Middle frontal gyrus (tissue), 1 donor: Measurements from ENCODE around the gene SCN11A.

Experiments
- DNase-seq: peaks from one replicate; pipeline ENCODE4 v3.0.0-alpha.2; 2015; ENCODE audit warnings: low spot score; ENCODE audit errors: extremely low spot score

Gene SCN11A

DNA sequence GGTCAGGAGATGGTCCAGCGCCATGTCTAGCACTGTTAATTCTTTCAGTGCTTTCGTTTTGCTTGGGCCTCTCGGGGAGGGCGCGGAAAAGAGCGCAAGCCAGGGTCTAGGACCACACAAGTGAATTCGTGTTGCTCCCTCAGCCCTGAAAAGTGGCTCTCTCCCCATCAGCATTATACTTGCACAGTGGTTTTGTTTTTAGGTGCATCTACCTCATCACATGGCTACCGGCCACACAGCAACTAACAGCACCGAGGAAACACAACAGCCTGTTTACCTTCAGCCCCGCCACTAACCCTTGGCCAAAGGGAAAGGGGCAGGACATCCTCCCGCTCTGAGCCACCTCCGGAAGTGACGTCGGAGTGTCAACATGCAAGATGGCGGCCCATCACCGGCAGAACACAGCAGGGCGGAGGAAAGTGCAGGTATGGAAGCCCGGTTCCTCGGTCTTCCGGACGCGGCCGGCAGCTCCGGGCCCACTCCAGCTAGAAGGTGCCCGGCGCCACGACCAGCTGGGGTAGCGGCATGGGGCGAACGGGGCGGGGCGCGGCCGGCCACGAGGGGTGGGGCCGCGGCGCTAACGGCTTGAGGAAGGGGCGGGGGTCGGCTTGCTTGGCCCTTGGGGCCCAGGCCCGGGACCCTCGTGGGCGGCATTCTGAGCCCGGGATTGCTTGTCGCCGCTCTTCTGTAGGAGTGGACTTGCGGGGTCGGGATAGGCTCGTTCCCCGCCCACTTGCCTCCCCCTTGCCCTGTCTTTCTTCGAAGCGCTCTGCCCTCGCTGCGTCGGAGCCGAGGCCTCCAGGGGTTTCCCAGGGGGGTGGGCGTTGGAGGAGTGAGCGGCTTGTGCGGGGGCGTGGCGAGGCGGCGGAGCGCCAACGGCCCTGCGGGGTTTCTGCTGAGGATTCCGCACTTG is at the start of gene SCN11A, which contains the start of gene WDR48:
SCN11A (minus strand) TSS at position 296 of the 913 bp plus-strand sequence. CDS start 101,582 bp downstream, outside the sequence.
WDR48 (plus strand) TSS at position 368 of the 913 bp plus-strand sequence; CDS start at position 378, 10 bp downstream.
- peak; percentile 91 for DNase-seq

DNA sequence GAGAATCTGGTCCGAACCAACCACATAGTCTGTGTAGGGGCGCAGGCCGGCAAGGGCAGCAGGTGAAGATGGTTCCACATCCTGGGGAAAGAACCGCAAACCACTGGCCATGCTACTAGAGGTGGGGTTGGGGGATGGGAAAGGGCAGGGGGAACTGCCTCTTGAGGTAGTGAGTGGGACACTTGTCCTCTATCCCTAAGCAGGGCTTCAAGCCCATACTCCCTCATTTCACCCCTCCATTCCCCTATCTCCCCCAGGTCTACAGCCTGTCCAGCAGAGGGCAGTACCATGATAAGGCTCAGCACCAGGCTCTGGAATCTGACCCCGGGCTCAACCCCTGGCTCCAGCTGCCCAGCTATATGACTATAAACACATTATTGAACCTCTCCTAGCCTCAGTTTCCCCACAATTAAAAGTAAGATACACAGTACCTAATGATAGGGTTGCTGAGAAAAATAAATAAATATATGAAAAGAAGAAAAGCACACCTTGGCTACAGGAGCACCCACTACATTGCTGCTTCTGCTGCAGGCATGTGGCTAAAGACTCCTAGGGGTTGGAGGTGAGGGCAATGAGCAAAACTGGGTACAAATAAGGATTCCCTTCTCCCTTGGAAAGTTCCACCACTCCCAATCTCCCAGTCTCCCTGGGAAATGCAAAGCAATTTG is 49.4 kb upstream of the SCN11A start:
- no peak for DNase-seq

DNA sequence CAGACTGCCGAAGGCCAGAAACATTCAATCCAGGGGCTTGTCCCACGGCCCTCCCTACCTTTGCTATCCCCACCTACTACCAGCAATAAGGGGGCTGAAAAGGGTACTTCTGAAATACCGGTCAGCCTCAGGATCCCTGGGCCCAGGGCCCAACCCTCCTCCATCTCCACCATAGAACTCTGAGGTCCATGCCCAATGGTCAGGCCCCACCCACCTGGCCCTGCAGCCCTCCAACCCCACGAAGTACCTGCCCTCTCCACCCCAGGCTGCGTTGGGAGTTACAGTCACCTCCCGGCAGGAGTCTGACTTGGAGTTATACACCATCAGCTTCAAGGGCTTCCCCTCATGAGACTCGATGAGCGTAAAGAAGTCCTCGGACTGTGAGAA is 48.7 kb upstream of the SCN11A start:
- DNase-seq = no peak

DNA sequence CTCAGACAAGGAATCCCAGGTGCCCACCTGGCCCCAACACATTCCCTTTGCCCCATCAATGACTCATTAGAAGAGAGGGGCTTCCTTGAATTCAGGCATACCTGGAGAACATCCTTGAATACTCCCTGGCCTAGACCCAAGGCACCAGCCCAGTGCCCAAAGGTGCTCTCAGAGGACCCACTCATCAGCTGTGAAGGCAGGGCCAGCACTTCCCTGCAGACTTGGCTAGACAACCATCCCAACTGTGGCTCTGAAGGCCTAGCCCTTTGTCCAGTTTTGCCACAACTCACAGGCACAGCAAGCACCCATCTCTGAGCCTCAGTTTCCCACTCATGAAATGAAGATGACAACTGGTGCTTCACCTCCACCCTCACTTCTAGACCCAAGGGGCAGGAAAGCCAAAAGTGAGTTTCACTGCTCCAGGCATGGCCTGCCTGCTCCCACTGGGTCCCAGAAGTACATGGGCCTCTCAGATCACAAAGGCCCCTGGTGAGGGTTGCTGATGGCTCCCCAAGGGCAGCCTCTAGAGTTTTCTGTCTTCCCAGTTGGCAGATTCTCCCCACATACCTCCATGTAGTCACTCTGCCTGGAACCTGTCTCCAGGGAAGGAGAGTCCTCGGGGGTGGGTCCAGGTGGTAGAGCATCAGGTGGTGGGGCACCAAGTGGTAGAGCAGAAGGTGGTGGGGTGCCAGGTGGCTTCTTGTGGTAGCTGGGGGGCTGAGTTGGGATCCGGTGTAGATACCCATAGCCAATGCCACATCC is 48.2 kb upstream of the SCN11A start:
- DNase-seq = no peak

DNA sequence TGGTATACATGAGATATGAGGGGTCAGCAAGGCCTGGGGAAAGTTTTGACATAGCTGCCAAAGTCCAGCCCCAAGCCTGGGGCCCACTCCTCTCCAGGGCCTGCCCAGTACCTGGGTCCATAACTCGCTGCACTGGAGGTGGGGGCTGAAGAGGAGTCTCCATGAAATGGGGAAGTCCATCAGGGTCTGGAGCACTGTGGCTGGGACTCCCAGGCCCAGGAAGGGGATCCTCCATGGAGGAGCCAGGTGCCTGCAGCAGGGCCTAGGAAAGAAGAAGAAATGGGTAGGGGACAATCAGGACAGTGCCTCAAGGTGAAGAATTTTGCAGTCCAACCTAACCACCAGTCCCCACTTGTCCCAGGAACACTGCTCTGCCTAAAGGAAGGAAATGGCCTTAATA is 47.5 kb upstream of the SCN11A start:
- no peak for DNase-seq

DNA sequence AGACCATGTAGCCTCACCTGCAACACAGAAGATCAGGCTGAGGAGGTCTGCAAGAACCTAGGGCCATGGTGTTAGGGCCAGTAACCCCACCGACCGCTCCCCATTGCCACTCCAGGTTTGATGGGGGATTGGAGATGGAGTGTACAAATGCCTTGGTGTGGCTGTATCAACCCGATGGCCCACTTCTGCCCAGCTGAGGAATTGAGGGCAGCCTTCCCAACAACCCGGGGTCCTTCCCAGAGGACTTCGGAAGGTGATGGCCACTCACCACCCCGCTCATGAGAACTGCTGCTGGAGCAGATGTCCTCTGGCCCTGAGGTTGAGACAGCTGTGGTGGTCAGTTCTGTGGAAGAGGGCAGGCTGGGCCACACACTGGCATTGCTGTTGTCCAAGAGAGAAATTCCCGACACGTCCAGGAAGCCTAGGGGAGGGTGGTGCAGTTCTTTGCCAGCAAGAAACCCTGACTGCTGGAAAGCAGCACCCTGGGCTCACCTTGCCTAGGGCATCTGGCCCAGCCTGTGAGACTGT is 46.8 kb upstream of the SCN11A start:
- DNase-seq = no peak

DNA sequence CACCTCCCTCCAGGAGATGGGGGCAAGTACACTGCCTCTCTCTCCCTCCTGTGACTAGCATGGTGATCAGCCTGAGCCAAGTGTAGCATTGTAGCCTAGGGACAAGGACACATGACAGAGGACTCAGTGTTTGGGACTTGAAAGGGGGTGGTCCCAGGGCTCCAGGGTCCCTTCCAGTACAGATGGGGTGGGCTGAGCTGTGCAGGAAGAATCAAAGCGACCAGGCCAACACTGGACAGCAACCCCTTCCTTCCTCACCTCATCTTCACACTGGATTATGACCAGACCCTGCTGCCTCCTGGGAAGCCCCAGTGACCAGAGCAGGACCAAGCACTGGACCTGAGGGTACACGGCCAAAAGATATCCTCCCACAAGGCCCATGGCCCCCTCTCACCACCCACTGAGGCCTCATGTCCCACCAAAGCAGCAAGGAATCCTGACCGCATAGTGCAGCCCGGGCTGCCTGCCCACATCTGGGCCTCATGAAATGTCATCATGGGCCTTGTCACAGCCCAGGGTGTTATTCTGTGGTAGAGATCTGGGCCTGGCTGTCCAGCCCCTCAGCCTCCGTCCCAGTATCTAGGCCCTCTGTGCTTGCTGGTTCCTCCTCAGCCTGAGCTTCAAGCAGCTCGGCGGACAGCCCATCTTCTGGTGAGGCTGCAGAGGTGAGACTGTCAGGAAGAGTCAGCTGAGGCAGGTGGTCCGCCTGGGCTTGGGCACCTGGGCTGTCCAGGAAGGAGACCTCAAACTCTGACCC is 46.1 kb upstream of the SCN11A start:
- DNase-seq = no peak

DNA sequence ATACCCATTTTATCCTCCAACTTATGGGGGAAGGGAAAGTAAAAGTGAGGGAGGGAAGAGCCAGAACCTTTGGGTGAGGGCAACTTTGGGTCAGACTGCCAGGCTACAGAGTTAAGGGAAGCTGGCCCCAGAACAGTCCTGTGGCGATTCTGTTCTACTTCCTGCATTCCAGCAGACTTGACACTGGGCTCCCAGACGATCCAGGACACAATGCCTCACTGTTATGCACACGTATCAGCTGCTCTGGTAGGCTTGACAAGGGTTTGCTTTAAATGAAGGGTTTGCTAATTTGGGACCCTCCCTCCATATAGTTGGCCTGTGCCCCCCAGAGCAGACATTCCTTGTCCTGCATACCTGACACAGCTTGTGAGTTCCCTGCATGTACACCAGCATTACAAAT is 45.0 kb upstream of the SCN11A start:
- no peak for DNase-seq

DNA sequence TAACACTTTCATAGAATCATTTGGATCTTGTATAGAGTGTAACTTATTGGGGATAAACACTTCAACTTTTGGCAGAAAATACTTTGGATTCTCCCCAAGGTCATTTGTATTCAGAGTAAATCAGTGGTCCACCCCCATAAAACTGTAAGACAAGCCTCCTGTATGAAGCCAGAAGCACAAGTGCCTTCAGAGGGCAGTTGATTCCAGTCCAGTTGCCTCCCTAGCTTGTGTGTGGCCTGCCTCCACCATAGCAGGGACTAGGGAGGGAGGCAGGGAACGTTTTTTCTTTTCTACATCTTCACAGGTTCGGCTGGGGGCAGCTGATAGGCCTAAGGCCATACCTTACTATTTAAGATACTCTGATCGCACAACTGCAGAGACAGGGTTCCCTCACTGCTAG is 44.0 kb upstream of the SCN11A start:
- DNase-seq = no peak

DNA sequence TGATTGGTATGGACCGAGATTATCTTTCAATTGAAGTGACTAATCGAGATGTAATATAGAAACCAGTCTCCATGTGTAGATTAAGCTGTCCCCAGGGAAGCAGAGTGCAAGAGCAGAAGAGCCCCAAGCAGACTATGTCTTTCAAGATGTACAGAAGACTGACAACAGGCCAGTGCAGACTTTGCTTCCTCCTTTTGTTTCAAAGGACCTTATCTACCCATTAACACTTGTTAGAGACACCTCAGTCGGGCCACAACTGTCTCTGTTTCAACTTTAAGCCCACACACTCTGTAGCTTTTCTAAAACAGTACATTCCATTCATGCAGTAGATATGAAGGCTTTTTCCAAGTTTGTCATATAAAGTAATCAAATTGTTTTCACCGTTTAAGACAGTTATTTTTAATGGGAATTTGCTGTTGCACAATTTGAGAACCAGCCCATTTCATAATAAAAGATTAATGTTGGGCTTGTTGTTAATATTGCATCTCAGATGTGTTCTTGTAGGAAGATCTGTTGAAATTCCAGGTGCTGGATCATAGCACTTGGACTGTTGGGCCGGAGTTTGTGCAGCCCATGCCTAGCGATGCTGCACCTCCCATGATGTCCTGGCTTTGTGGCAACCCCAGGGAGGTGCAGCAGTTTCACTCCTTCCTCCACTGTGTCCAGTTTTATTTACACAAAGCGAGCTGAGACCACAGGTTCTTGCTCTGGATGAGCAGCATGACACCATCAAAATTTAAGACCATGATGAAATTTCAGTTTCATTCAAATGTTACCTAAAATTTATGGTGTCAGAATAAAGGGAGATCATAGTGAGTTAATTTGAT is 43.3 kb upstream of the SCN11A start:
- DNase-seq = no peak

DNA sequence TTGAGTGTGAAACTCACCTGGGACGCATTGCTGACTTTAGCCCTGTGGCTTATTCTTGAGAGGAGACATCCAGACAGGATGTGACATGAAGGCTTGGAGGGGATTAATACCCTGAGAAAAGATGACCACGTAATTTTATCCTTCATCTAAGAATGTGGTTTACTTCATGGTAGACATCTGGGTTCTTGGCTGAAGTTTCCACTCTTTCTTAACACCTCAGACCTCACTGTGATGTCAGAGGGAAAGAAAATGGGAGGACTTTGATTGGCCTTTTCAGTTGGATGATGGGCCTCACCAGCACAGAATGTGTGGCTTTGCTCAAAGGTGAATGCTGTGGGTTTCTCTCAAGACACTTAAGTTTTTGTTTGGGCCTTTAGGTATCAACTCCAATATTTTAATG is 39.2 kb upstream of the SCN11A start:
- no peak for DNase-seq

DNA sequence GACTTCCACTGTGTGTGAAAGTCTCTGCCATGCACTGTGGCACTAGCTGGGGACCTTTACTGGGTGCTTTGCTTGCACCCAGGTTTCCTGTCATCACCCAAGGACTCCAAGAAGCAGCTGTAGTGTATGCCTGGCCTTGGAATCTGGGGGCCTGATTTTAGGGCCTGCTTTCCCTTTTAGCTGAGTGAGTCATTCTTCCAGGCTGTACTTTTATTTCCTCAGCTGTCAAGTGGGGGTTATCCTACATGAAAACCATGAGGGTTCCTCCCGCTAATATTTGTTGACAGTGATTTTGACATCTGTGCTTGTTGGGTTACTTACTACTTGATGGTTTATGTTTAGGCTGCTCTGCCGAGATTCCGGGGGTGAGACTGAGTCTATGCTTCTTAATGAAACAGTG is 37.1 kb upstream of the SCN11A start:
- DNase-seq = no peak

DNA sequence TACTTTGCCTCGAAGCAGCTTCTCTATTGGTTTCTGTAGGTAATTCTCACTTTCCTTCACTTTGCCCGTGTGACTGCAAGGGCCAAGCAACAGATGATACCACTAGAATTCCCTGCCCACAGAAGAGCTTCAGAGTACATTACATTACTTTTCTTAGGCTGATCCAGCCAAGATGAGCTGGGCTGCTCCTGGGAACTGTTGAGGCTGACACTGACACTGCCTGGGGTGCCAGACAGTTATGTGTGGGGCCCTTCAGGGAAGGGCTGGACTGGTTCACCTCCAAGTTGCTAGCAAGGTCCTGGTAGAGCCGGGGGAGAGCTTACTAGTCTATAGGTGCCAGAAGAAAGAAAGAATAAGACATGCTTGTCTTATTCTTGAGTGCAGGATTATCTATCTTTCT is 36.7 kb upstream of the SCN11A start:
- no peak for DNase-seq

DNA sequence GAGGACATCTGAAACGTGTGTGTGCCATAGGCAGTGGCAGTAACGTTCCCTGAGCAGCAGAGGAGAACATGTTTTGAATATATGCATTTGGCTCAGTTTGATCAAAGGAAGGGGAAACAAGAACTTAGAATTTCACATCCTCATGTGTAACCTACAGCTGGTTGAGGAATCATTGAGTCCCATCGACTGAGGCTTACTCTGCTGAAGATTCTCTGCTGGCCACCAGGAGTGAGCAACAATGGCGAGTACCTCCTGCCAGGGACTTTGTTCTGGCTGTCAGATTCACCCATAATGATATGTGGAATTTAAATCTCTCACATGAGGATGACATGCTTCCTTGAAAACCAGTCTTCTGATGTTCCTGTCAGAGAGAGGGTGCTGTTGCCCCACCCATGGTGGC is 34.4 kb upstream of the SCN11A start:
- no peak for DNase-seq

DNA sequence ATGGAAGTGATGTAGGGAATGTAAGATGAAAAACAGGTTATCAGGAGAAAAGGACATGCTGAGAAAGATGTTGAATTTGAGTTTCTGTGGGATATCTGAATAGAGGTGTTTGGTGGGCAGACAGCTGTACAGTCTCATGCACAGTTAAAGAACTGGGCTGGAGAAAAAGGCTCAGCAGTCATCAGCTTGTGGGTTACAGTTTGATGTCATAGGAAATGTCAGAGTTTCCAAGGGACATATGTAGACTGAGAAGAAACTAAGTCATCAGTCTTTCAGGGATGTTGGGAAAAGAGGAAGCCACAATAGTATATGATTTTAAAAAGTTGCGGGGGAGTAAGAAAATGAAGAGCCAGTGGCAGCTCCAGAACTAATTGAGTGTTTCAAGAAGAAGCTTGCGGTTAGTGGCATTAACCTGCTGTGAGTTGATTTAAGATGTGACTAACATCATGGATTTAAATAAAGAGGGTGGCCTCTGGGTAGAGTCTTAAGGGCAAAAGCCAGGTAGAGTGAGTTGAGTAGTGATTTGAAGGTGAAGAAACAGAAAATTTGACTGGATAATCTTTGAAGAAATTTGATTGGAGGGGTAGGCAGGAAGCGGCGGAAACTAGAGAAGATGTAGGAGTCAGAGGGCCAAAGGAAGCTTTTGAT is 31.0 kb upstream of the SCN11A start:
- DNase-seq = no peak

DNA sequence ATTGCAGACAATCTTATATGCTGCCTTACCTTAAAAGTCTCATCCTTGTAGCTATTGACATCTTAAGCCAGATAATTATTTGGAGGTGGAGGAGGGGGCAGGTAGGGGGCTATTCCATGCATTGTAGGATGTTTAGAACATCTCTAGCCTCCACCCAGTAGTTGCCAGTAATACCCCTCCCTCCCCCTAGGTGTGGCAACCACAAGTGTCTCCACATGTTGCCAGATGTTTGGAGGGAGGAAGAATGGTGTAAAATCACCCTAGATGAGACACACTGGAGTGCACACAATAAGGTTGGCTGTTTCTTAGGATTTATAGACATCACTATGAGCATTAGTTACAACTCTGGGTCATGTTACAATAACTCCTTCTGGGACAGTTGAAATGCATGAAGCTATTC is 28.3 kb upstream of the SCN11A start:
- DNase-seq = no peak

DNA sequence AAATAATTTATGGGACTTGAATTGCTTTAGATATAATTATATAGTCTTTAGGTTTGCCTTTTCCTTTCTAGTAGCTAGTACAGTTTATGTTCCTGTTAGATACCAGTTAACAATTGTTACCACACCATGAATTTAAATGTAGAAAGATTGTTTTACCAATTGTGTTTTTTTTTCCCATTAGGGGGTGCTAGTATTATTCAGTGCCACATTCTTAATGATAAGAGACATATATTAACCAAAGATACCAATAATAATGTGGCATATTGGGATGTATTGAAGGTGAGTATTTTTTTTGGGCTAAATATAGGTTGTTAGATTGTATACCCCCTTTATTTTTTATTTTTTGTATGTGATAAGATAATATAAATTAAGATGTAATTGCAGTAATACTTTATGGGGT is 27.8 kb upstream of the SCN11A start:
- DNase-seq = no peak

DNA sequence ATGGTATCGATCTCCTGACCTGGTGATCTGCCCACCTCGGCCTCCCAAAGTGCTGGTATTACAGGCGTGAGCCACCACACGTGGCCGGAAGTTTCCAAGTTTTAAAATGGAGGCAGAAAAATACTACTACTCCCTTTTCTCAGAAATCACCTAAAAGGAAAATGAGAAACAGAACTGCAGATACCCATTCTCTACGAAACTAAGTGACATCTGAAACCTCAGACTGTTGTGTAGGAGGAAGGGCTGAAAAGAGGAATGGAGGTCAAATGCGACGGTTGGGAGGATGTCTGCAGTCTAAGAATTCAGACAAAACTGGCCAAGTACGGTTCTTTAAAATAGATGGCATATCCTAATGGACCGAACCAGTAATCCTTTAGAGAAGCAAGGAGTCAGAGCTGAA is 24.2 kb upstream of the SCN11A start:
- no peak for DNase-seq

DNA sequence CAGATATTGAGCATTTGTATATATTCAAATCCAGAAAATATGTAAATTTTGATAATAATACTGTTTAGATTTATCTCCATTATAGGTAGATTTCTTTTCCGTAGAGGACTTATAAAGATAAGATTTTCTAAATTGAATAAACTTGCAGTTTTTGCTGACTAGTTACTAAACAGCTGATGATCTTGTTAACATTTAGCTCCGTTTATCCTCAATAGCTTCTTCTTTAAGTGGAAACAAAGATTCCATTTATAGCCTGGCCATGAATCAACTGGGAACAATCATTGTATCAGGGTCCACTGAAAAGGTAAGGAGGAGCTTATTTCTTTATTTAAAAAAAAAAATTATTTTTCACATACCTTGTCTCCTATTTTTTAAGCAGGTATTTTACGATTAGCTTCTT is 16.8 kb upstream of the SCN11A start:
- DNase-seq = no peak

DNA sequence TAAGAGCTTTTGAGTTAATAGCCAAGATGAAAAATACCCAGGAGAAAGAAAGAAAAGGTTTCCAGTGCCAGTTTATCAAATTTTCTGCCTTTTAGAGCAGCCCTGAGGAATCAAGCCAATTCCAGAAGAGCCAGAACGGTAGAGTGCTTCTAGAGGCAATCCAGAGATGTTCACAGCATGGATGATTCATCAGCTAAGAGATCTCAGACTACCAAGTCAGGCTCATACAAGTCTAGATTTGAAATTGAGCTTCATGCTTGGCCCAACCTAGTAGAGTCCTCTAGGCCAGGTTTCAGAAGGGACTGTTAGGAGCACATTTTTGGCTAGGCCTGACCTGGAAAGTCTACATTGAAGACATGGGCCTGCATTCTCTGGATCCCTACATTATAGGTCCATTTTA is 15.5 kb upstream of the SCN11A start:
- no peak for DNase-seq
